Muscle of arm (tissue), 12 donors: Measurements from ENCODE around the gene PKN2. TPM values are rescaled to one million over a fixed set of nuclear protein-coding genes. Genes with fewer than 3 reads are reported as not detected.
A peak's percentile ranks its signal among the peaks of the same experiment; 100 is the strongest.
"Not testable (repeated sequence)": the region's sequence is repeated elsewhere in the genome, so short reads cannot be mapped to it uniquely, and the experiment has no call there.

Source experiments
- DNase-seq: peaks from one replicate; pipeline ENCODE4 v3.0.0-alpha.2; 2013
- polyA plus RNA-seq, 12 donors: library from polyadenylated mRNA; unstranded; fragments of 120-200 nt; gene quantifications; one replicate each; pipeline ENCODE4 v1.2.1, GENCODE V29; 2013; ENCODE audit not compliant: insufficient read length in 12 of 12

Gene PKN2
- polyA plus RNA-seq, 12 donors: 29.0 to 65.5 (median 41.5) TPM; not detected in 1

DNA sequence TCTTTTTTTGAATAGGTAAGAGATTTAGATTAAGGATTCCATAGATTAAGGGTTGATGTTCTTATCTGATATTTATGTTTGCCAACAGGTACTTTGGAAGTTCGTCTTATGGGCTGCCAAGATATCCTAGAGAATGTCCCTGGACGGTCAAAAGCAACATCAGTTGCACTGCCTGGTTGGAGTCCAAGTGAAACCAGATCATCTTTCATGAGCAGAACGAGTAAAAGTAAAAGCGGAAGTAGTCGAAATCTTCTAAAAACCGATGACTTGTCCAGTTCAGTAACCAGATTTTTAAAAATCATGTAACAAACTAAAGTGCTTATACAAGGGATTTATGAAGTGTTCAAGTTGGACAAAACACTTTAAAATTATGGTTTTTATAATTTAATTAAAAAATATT, 100.5 kb downstream of the PKN2 start:
- no peak for DNase-seq

DNA sequence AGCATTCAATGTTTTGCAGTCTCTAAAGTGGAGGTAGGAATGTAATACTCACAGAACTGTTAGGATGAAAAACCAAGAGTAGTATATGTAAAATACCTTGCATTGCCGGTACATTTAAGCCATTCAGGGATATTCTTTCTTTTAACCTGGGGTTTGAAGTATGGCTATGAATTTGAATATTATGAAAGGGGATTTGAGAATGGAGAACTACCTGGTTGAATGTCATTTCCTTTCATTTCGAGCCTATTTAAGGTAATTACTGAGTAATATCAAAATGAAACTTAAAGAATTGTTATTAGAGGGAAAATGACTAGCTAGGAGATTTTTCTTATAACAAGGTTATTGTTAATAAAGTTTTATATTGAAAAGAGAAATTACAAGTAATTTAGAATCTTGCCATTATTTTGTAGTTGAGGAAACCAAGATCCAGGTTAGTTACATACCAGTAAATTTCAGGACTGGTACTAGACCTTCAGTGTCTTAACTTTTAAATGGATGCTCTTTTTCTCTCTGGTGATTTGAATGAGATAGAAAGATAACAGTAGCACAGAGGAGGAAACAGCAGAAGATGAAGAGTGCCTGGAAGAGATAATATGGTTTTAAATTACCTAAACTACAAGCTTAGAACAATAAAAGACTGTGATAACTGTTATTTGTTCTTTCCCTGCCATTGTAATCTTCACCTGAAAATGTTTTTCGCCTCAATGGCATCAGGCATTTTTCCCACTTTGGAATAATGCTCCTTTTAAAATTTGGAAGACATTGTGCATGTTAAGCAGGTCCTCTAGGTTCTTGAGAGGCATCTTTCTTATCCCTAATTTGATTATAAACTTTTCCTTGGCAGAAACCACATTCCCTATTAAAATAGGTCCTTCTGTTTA, 103.2 kb downstream of the PKN2 start:
- no peak for DNase-seq

DNA sequence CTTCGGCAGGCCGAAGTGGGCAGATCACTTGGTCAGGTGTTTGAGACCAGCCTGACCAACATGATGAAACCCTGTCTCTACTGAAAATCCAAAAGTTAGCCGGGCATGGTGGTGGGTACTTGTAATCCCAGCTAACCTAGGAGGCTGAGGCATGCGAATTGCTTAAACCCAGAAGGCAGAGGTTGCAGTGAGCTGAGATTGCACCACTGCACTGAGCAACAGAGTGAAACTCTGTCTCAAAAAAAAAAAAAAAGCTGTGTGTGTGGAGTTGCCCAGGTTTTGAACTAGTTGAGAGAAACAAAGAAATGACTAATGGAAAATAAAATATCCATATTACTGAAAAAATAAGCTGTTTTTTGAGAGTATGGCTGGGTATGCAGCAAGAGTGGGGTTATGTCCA, 107.1 kb downstream of the PKN2 start:
- no peak for DNase-seq

DNA sequence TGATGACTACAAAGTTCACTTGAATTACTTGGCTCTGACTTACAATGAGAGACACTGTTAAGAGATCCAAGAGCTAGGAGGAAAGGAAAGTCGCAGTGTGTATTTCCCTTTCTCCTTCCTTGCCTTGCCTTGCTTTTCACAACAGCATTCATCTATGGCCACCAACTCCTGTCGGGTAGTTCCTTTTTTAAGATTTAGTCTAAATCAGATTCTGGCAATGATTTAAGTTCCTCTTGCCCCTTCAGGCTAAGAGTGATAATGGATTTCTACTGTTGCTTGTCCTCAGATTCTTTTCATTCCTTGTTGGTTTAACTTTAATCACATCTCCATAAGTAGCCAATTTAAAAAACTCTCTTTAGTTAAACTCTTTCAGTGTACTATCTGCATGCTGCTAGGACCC, 115.4 kb downstream of the PKN2 start:
- no peak for DNase-seq

DNA sequence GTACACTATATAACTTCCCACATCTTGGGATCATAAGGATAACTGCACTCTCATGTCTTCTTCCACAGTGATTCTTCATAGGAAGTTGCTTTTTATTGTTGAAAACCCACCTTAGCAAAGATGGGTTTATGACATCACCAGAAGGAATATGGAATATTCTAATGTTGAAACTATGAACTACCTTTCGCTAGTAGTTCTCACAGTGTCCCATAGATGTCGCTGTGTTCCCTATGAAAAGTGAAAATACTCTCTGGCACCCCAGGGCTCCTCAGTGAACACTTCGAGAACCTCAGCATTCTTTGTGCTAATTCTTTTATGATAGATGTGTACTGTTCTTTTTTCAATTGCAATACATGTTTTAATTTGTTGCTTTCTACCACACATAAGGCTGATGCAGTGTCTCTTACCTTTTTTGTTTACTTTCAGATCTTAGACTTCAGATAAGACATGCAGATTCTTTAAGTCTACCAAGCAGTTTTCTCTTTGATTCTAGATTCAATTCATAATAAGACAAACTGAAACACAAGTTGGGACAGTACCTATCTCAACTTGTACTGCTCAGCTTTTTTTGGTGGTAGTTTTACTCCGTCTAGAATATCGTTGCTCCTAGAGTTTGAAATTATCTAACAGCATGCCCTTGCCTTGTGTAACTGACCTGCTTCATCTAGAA, 116.4 kb downstream of the PKN2 start:
- peak; percentile 8 for DNase-seq

DNA sequence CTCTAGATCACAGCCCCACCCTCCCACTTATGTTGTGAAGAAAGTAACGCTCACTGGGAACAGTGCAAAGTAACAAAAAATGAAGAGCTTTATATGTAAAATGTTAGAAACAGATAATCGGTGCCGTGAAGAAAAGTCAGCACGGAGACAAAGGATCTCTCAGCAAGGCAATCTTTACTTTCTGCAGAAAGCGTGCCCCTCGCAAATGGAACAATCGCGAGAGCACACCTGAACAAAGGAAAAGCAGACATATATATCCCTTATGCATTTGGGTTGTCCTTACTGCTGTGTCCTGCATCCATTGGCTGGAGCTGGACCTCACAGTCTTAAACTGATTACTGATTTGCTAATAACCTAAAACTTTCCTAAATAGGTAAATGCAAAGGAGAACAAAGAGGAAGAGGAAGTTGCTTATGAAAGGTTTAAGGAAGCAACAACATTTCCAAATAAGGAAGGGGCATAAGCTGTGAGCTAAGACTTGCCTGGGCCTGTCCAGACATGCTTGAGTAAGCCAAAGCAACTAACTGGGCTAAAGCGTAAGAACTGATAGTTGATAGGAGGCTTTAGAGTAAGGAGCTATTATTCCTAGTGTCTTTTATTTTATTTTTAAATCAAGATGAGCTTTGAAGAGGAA, 117.6 kb downstream of the PKN2 start:
- no peak for DNase-seq

DNA sequence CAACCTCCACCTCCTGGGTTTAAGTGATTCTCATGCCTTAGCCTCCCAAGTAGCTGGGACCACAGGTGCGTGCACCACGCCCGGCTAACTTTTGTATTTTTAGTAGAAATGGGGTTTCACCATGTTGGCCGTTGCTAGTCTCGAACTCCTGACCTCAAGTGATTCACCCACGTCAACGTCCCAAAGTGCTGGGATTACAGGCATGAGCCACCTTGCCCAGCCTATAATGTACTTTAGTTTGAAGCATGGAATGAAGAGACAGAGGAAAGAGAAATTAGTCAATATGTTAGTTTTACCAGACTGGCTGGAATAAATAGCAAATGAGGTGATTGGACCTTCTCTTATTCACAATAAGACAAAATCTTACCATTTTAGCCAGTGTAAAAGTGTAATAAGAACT, 118.3 kb downstream of the PKN2 start:
- no peak for DNase-seq

DNA sequence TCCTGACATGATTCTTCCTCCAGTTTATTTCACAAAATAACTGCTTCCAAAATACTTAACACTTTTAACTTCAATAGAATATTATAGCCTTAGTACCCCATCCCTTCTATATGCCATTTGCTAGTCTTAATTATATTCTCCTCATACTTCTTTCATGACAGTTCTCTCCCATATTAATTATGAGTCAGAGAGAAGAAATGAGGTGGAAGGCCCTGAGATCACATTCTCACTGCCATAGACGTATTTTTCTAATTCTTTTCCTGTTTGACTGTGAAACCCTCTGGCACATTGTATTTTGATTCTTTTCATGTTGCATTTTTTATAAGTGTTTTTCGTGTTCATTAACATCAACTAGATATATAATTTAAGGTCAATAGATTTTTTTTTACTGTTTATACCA, 118.9 kb downstream of the PKN2 start:
- DNase-seq: no peak

DNA sequence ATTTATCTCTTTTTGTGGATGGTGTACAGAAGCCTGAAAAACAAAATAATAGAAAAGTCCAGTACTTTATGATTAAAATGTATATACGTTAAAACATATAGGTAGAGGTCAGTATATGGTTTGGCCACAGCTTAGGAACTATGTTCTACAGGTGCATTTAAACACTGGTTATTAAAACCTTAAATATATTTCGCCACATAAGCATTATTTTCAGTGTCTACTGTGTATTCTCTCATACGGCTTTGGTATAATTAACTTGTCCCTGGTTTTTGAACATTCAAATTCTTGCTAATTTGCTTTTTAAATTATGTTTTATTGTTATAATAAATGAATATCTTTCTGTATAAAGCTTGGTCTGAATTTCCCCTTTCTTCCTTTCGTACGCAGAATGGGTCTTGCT, 119.4 kb downstream of the PKN2 start:
- no peak for DNase-seq

DNA sequence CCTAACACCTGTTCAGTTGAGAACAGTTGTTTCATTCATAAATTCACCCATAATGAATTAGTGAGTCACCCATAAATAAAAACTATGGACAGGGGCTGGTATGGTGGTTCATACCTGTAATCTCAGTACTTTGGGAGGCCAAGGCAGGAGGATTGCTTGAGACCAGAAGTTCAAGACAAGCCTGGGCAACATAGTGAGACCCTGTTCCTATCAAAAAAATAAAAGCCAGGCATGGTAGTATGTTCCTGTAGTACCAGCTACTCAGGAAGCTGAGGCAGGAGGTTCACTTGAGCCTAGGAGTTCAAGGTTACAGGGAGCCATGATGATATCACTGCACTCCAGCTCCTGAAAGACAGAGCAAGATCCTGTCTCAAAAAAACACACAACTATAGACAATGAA, 128.3 kb downstream of the PKN2 start:
- DNase-seq: no peak

DNA sequence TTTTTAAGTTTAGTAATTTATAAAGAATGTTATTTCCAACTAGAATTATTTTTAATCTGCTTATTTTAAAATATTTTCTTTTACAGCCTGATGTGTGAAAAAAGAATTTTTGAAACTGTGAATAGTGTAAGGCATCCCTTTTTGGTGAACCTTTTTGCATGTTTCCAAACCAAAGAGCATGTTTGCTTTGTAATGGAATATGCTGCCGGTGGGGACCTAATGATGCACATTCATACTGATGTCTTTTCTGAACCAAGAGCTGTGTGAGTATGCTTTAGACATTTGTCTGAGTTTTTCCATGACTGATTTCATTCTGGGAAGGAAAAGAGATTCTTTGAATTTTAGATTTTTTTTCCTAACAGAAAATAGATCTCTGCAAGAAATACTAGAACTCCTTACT, 129.4 kb downstream of the PKN2 start:
- no peak for DNase-seq

DNA sequence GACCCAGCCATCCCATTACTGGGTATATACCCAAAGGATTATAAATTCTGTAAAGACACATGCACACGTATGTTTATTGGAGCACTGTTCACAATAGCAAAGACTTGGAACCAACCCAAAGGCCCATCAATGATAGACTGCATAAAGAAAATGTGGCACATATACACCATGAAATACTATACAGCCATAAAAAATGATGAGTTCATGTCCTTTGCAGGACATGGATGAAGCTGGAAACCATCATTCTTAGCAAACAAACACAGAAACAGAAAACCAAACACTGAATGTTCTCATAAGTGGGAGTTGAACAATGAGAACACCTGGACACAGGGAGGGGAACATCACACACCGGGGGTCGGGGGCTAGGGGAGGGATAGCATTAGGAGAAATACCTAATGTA, 135.6 kb downstream of the PKN2 start:
- DNase-seq: not testable (repeated sequence)

DNA sequence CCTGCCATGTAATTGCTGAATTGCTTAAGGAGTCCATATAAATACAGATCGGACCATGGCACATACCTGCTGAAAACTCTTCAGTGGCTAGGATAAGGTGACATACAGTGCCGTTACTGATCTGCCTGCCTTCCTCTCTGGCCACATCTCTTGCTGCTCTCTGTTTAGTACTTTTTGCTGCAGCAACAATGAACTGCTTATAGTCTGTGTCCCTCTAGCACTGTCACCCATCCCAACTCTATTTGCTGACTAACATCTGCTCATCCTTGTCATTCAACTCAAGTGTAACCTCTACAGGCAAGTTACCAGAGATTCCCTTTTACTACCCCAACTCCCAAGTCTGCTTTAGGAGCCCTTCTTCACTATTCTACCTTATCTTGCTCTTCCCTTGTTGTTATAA, 141.6 kb downstream of the PKN2 start:
- DNase-seq: no peak

DNA sequence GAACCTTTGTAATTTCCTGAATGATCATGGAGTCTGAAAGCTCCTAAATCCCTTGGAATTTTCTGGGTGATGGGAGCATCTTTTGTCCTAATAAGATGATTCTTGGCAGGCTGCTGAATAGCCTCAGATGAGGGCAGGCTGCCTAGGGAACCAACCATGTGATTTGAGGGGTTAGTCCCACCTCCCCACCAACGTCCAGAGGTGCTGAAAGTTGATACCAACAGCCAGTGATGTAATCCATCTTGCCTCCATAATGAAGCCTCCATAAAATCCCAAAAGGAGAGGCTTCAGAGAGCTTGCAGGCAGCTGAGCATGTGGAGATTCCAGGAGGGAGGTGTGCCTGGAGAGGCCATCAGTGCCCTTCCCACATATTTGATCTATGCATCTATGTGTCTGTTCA, 163.6 kb downstream of the PKN2 start:
- no peak for DNase-seq

DNA sequence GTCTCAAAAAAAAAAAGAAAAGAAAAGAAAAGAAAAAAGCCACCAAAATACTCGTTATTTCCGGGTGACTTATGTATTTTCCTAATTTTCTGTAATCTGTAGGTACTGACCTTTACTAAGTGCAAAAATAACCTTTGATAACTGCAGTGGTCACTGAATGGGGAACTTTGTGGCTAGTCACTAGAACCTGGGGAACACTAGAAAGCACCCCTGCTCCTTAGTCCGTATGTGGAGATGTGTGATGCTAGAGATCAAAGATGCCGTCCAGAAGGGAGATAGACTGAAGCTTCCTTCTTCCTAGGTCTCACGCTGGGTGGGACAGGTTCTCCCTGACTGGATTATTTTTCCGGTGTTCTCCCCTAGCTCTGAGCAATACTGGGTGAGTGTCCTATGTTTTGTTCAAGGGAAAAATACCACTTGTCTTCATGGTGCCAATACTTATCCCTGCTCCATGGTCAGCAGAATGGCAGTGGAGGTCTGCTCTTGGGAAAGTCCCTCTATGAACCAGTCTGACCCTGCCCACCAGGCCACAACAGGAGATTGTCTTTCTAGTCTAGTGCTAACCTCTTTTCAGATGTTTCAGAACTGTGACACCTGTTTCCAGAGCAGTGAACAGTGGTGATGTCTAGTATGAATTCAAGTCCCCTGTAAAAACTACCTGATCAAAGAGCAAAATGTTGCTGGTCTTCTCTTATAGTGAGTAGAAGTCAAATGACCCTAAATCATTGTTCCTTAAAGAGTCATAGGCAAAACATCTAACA, 167.4 kb downstream of the PKN2 start:
- DNase-seq: no peak

DNA sequence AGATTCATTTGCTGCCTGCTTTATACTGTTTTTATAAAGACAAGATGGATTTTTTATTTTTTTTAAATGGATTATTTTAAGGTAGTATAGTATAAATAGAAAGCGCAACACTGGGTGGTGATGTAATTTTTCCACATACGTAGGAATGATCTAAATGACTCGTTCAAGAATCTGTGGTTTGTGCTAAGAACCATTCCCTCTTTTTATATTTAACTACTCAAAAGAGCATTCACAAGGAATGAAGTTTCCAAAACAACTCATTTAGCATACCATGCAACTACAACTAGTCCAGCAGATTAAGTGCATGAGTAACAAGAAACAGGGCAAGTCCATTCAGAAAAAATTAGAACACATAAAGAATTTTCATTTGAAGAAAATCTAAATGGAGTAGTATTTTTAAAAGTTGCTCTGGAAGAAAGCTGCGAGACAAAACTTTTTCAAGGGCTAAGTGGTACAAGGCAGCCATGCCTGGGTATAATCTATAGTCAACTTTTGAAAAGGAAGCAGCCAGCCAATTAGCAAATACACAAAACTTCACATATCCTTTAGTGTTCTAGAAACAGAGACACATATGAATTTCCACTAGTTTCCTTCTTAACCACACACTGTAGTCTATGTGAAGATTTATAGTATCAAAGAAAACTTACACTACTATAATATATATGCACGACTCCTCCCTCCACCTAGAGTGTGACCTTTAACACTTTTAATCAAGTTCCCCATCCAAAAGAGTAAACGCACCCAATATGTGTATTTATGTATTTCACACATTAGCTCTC, 183.9 kb downstream of the PKN2 start:
- no peak for DNase-seq

DNA sequence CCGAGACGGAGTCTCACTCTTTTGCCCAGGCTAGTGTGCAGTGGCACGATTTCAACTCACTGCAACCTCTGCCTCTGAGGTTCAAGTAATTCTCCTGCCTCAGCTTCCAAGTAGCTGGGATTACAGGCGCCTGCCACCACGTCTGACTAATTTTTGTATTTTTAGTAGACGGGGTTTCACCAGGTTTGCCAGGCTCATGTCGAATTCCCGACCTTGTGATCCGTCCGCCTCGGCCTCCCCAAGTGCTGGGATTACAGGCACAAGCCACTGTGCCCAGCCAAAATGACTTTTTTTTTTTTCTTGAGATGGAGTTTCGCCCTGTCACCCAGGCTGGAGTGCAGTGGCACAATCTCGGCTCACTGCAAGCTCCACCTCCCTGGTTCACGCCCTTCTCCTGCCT, 185.6 kb downstream of the PKN2 start:
- not testable (repeated sequence) for DNase-seq

DNA sequence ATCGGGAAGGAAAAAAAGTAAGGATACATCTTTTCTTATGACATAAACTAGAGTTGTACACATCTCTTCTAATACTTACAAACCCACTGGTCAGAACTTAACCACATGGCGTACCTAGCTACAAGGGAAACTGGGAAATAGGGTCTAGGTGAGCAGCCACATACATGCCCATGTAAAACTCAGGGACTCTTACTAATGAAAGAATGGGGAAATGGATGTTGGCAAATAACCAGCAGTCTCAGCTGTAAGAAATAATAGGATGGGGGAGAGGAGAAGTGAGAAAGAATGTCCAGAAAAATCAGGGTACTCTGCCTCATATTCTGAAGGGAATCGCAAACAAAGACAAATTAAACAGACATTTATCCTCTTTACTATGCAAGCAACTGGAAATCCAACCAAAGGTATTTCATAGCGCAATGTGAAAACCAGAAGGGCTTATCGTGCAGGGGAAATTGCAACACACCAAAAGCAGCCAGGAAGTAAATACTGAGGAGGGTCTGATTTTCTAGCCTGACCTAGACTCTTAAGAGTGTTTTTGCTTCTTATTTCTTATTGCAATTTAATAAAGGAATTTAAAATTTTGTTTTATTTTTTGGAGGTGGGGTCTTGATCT, 189.8 kb downstream of the PKN2 start:
- no peak for DNase-seq

DNA sequence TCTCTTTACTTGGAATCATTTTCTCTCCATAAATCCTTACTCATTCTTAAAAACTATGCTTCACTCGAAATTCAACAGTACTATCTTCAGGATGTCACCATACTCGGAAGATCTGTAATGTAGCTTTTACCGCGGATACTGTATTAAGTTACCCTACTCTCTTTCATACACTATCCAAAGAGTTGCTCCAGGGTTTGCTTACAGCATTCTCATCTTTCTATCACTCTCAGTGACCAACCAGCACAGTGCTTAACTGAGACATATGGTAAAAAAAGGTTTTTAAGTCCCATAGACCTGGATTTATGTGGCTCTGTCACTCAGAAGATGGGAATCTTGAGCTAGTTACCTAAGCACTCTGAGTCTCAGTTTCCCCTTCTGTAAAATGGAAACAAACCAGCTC, 191.5 kb downstream of the PKN2 start:
- no peak for DNase-seq

DNA sequence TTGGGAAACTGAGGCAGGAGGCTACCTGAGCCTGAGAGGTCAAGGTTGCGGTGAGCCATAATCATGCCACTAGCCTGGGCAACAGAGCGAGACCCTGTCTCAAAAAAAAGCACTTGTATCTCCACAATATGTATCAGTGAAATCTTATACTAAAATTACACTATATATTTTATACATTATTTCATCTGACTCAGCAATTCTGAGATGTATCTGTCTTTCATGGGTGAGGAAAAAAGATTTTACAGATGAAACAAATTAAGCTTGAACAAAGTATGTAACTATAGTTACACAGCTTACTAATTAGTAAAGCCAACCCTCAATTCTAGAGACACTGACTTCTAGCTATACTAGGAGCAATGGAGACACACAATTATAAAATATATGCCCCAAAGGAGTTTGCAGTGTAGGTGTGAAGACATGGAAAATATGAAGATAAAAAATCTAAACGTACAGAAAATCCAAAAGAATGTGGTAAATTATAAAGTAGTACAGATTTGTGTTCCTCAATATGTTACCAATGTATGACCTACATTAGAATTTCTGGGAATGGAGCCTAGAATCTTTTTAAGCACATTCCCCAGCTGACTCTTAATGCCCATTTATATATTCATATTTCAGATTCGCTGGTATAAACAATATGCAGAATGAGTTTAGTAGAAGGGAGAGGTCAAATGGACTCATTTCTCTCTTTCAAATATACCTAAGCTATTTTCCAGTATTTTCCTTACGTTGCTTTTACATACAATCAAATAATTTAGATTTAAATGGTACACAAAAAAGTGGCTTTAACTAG, 192.7 kb downstream of the PKN2 start:
- no peak for DNase-seq
